Panc1 (cell line): ENCODE data around the gene C11orf16. TPM values are rescaled to one million over a fixed set of nuclear protein-coding genes. Genes with fewer than 3 reads are reported as not detected.

Source experiments
- ATAC-seq: fragments of 200-7000 bp; cut with Tn5 transposase; 2 replicates; pipeline ENCODE4 v1.9.1; 2020; ENCODE audit warnings: mild to moderate bottlenecking, moderate library complexity
- BruUV-seq: library from RNA; stranded (reverse); fragments of 400-500 nt; replicated peaks from 2 replicates; lab custom pipeline; 2021; lab: Mats Ljungman, UMichigan
- CTCF ChIA-PET: fragments of 300-600 bp; sonication (Branson Sonifier 250); formaldehyde crosslinking; loops from one replicate; lab custom pipeline; 2022; ENCODE audit warnings: antibody characterized with exemption; lab: Charles Lee
- POLR2A ChIA-PET: fragments of 300-600 bp; sonication (Branson Sonifier 250); formaldehyde crosslinking; loops from one replicate; lab custom pipeline; 2022; ENCODE audit warnings: antibody characterized with exemption; lab: Charles Lee
- DNase-seq: peaks from one replicate; pipeline ENCODE4 v3.0.0-alpha.2; 2010; ENCODE audit warnings: low read depth, low spot score
- H3K27ac ChIP-seq: 2 replicates; pipeline ENCODE4 v1.5.1; 2011; ENCODE audit warnings: mild to moderate bottlenecking, low read length, inconsistent platforms
- H3K27me3 ChIP-seq: fragments of 200-500 bp; sonication (Bioruptor generic); 2 replicates; pipeline ENCODE4 v1.6.0; 2014; ENCODE audit warnings: low read length, inconsistent platforms; ENCODE audit not compliant: control insufficient read depth, insufficient read depth
- H3K36me3 ChIP-seq: fragments of 200-500 bp; sonication (Bioruptor generic); 2 replicates; pipeline ENCODE4 v1.5.1; 2014; ENCODE audit warnings: inconsistent platforms, mild to moderate bottlenecking, low read length, moderate library complexity; ENCODE audit not compliant: control insufficient read depth, insufficient read depth
- H3K4me1 ChIP-seq: 2 replicates; pipeline ENCODE4 v1.5.1; 2011; ENCODE audit warnings: inconsistent platforms, mild to moderate bottlenecking, low read length, moderate library complexity; ENCODE audit not compliant: control insufficient read depth, insufficient read depth
- H3K4me3 ChIP-seq, 2 experiments: 2 replicates each; pipeline ENCODE4 v1.5.1; 2011 to 2012; ENCODE audit warnings: low read depth in 2 of 2, low read length in 2 of 2, mild to moderate bottlenecking in 2 of 2, inconsistent platforms in 1 of 2, moderate library complexity in 1 of 2
- H3K9me3 ChIP-seq: fragments of 200-500 bp; sonication (Bioruptor generic); 2 replicates; pipeline ENCODE4 v1.5.1; 2014; ENCODE audit warnings: low read depth, mild to moderate bottlenecking, inconsistent platforms, low read length, moderate library complexity; ENCODE audit not compliant: control insufficient read depth, insufficient read depth
- CTCF ChIP-seq: fragments of 450-650 bp; IDR thresholded peaks from 2 replicates; pipeline ENCODE4 v1.5.1; 2017; ENCODE audit warnings: mild to moderate bottlenecking
- POLR2AphosphoS5 ChIP-seq: IDR thresholded peaks from 2 replicates; pipeline ENCODE4 v1.6.1; 2012; ENCODE audit warnings: mild to moderate bottlenecking, low read depth, low read length, moderate library complexity
- REST ChIP-seq, 2 experiments: IDR thresholded peaks; 2 replicates each; pipeline ENCODE4 v1.6.1; 2011 to 2012; ENCODE audit warnings: low read depth in 2 of 2, control low read depth in 1 of 2, low read length in 1 of 2, mild to moderate bottlenecking in 1 of 2, moderate library complexity in 1 of 2; ENCODE audit not compliant: insufficient read depth in 1 of 2
- SIN3A ChIP-seq: IDR thresholded peaks from 2 replicates; pipeline ENCODE4 v1.6.1; 2012; ENCODE audit warnings: low read depth, mild to moderate bottlenecking, low read length, moderate library complexity, borderline replicate concordance; ENCODE audit not compliant: insufficient read depth
- TCF7L2 ChIP-seq: IDR thresholded peaks from 2 replicates; pipeline ENCODE4 v1.6.1; 2011; ENCODE audit warnings: mild to moderate bottlenecking, low read depth, low read length, inconsistent platforms
- in situ Hi-C: cut with HindIII; loops from 2 replicates; pipeline ENCODE4 v1.10.0; 2016; ENCODE audit warnings: low sequenced_read_pairs, low pct_unique_long_range_greater_than_20kb
- intact Hi-C: fragments of 100-400 bp; cut with micrococcal nuclease; formaldehyde crosslinking; loops from one replicate; pipeline ENCODE4 v1.10.0; 2022; ENCODE audit not compliant: unreplicated experiment
- total RNA-seq: library from RNA; stranded (reverse); gene quantifications from one replicate; pipeline ENCODE4 v1.2.1, GENCODE V29; 2021; ENCODE audit not compliant: unreplicated experiment

Gene C11orf16
- total RNA-seq, 1 experiment from 2014 or later, result 0.15 TPM

- Histone ChIP-seq H3K4me1 (peaks cover 31% of the 10 kb centered on the region), H3K4me3 (peak overlapping the region; percentile 61 to 86), H3K36me3 (no peaks in the 10 kb centered on the region; the same call in 1 of the 2 replicates), H3K9me3 (no peaks in the 10 kb centered on the region), H3K27ac (peak overlapping the region; percentile 93), H3K27me3 (no peaks in the 10 kb centered on the region)
- BruUV-seq, result TSS peak; percentile 71
- in situ Hi-C loops, result no loop called here
- POLR2A ChIA-PET, result no interaction called here
- intact Hi-C loops, result no loop called here
- CTCF ChIA-PET, result no interaction called here
- TF ChIP-seq CTCF, result no peak
- no peak for TF ChIP-seq POLR2AphosphoS5
- no peak for TF ChIP-seq REST (IDR thresholded peaks at IDR 0.05; ENCODE audit: insufficient read depth in 1 of 2, low read depth in 2 of 2, low read length in 1 of 2)
- TF ChIP-seq TCF7L2, result no peak
- TF ChIP-seq SIN3A, result no peak
- ATAC-seq, result no peak
- no peak for DNase-seq
Observed at GRCh38 chr11:8962841-8963240, 30.1 kb upstream of the C11orf16 start.

GRCh38 chr11:8961401-8961800, 28.7 kb upstream of the C11orf16 start:
- Histone ChIP-seq H3K27me3 (no peaks in the 10 kb centered on the region), H3K9me3 (no peaks in the 10 kb centered on the region), H3K4me3 (no peak overlapping the region), H3K27ac (no peak overlapping the region; the same call in 1 of the 2 replicates), H3K4me1 (peaks cover 31% of the 10 kb centered on the region), H3K36me3 (no peaks in the 10 kb centered on the region; the same call in 1 of the 2 replicates)
- ATAC-seq, result no peak
- DNase-seq, result no peak
- TF ChIP-seq POLR2AphosphoS5 (no peak), TCF7L2 (no peak), REST (IDR thresholded peaks at IDR 0.05; ENCODE audit: insufficient read depth in 1 of 2, low read depth in 2 of 2, low read length in 1 of 2) (no peak), CTCF (no peak), SIN3A (no peak)
- POLR2A ChIA-PET, result no interaction called here
- CTCF ChIA-PET, result interaction anchor here (0.6 to 0.8 kb wide), 2 partner anchors 20 to 46 kb away, joined by 3 to 4 read pairs; no protein-coding TSS in a partner anchor
- no TSS peak for BruUV-seq
- in situ Hi-C loops, result no loop called here
- intact Hi-C loops, result no loop called here
